Measurements from ENCODE around the gene PPP1R12B.

Gene PPP1R12B

DNA sequence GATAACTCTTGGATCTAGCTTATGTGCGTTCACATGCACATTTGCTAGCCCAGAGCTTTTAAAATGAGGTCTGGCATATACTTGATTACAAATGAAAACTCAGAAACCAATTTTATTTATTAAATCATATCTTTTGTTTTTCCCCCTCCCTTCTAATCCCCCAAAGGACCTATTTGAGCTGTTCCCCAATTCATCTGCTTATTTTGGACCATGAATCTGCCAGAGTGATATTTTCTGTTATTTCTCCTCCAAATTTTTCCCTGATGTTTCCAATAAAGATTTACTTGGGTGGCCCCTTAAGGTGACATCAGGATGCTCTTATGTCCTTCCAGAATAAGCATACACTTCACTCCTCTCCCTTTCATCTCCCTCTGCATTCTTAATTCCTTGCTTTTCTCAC, 238.4 kb downstream of the PPP1R12B start:
- Histone ChIP-seq H3K4me3 (ENCODE audit: low read depth, low read length) (no peak overlapping the region), H3K79me2 (no peaks in the 10 kb centered on the region), H3K9me3 (ENCODE audit: control insufficient read depth, low read length) (no peaks in the 10 kb centered on the region), H3K4me1 (peaks cover 36% of the 10 kb centered on the region), H3K9ac (no peak overlapping the region), H2AFZ (no peak overlapping the region), H3K27me3 (ENCODE audit: control insufficient read depth, insufficient read depth, low read length) (no peaks in the 10 kb centered on the region), H3K27ac (peak overlapping the region; percentile 61), H3K36me3 (ENCODE audit: control insufficient read depth, insufficient read depth, low read length) (no peaks in the 10 kb centered on the region), H3K4me2 (ENCODE audit: low read length) (no peak overlapping the region)
- TF ChIP-seq, protein P1, sequence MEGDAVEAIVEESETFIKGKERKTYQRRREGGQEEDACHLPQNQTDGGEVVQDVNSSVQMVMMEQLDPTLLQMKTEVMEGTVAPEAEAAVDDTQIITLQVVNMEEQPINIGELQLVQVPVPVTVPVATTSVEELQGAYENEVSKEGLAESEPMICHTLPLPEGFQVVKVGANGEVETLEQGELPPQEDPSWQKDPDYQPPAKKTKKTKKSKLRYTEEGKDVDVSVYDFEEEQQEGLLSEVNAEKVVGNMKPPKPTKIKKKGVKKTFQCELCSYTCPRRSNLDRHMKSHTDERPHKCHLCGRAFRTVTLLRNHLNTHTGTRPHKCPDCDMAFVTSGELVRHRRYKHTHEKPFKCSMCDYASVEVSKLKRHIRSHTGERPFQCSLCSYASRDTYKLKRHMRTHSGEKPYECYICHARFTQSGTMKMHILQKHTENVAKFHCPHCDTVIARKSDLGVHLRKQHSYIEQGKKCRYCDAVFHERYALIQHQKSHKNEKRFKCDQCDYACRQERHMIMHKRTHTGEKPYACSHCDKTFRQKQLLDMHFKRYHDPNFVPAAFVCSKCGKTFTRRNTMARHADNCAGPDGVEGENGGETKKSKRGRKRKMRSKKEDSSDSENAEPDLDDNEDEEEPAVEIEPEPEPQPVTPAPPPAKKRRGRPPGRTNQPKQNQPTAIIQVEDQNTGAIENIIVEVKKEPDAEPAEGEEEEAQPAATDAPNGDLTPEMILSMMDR (IDR thresholded peaks at IDR 0.05) = no peak

DNA sequence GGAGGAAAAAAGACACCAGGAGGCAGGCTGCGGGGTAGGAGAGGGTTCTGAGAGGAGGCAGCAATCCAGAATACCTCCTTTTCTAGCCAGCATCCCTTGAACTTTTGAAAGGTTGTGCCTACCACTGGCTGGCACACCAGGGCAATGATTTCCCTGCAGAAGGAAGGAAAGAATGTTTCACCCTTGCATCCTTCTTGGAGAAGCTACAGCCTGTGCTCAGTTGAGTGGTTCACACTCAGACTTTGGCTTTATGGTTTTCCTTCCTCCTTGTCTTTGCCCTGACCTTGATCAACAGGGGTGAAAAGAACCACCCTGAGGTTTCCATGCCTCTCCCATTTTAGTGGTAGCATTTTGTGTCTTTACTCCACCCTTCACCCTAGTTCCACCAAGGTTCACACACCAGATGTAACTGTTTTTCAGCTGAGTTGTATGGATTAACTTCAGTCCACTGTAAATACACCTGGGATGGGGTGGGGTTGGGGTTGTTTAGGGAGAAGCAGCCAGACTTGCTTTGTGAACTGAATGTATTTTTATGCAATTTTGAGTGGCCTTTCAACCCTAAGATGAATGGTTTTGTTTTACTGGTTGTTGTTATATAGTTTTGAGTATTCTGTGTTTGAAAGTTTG, 239.5 kb downstream of the PPP1R12B start:
- Histone ChIP-seq H3K9ac (no peak overlapping the region), H3K27me3 (ENCODE audit: control insufficient read depth, insufficient read depth, low read length) (no peaks in the 10 kb centered on the region), H3K36me3 (ENCODE audit: control insufficient read depth, insufficient read depth, low read length) (no peaks in the 10 kb centered on the region), H3K9me3 (ENCODE audit: control insufficient read depth, low read length) (no peaks in the 10 kb centered on the region), H3K79me2 (no peaks in the 10 kb centered on the region), H3K4me3 (ENCODE audit: low read depth, low read length) (no peak overlapping the region), H2AFZ (no peak overlapping the region), H3K27ac (peak overlapping the region; percentile 84), H3K4me2 (ENCODE audit: low read length) (peak overlapping the region; percentile 26), H3K4me1 (peaks cover 36% of the 10 kb centered on the region)
- TF ChIP-seq, protein P1 (IDR thresholded peaks at IDR 0.05) = no peak

DNA sequence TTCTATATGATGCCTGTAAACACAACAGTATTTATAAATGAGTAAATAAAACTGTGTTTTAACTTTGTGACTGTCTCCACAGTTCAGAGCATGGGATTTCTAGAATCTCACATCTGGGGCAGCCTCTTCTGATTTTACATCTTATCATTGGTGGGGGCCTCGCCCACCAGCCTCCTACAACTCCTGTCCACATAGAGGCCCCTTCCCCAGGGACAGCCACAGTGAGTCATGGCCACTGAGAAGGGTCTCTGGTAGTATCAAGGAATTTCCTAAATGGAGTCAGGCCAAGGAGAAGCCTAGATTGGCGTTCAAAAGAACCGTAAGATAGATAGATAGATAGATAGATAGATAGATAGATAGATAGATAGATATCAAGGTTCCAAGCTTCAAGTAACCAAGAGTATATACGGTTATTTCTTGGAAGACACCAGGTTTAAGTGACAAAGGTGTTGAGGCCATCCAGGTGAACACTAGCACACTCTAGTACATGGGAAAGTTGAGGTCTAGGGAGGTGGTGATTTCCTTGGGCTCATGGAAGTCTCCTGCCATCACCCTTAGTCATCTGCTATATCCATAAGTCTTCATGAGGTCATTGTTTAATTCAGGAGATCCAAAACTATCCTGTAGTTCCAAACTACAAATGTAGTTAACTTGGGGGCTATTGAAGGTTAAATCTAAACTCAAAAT, 240.1 kb downstream of the PPP1R12B start:
- Histone ChIP-seq H3K4me2 (ENCODE audit: low read length) (peak overlapping the region; percentile 52), H2AFZ (no peak overlapping the region), H3K4me3 (ENCODE audit: low read depth, low read length) (no peak overlapping the region), H3K9me3 (ENCODE audit: control insufficient read depth, low read length) (no peaks in the 10 kb centered on the region), H3K27me3 (ENCODE audit: control insufficient read depth, insufficient read depth, low read length) (no peaks in the 10 kb centered on the region), H3K79me2 (no peaks in the 10 kb centered on the region), H3K27ac (peak overlapping the region; percentile 84), H3K4me1 (peaks cover 36% of the 10 kb centered on the region), H3K36me3 (ENCODE audit: control insufficient read depth, insufficient read depth, low read length) (no peaks in the 10 kb centered on the region), H3K9ac (no peak overlapping the region)
- TF ChIP-seq, protein P1 (IDR thresholded peaks at IDR 0.05) = no peak

DNA sequence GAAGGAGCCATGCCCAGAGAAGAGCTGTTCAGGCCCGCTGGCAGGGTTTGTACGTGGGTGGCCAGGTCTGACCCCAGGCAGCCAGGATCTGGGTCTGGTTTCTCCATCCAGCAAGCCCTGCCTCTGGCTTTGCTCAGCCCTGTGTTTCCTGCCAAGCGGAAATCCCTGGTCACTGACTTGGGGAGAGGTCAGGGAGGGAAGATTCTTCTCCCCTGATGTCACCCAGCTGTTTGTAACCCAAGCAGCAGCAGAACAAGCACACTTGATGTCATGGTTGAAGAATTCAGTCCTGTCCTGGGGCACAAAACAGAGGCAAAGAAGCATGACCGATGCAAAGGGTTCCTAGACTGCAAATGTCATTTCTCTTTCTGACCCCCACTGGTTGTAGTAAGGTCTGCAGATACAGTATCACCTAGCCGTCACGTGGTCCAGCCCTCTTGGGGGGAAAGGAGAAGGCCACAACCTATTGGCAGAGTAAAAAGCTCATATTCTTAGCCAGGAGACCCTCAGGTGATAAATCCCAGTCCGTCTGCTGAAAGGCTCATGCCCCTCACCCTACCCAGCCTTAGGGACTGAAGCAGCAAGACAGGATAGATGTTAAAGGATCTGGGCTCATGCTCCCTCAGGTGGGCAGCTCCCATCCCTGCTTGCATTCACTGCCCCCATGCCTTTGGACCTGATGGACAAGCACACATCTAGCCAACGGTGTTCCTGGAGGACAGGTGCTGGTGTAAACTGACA, 240.9 kb downstream of the PPP1R12B start:
- H3K9ac ChIP-seq = no peak overlapping the region
- peaks cover 36% of the 10 kb centered on the region for H3K4me1 ChIP-seq
- TF ChIP-seq, protein P1 (IDR thresholded peaks at IDR 0.05) = no peak

More for the DNA sequence above, 240.9 kb downstream of the PPP1R12B start:
- no peaks in the 10 kb centered on the region for H3K27me3 ChIP-seq (ENCODE audit: control insufficient read depth, insufficient read depth, low read length)
- no peak overlapping the region for H2AFZ ChIP-seq
- no peak overlapping the region for H3K4me3 ChIP-seq (ENCODE audit: low read depth, low read length)
- no peaks in the 10 kb centered on the region for H3K9me3 ChIP-seq (ENCODE audit: control insufficient read depth, low read length)
- peak overlapping the region; percentile 84 for H3K27ac ChIP-seq
- H3K79me2 ChIP-seq = no peaks in the 10 kb centered on the region
- H3K36me3 ChIP-seq (ENCODE audit: control insufficient read depth, insufficient read depth, low read length) = no peaks in the 10 kb centered on the region
- peak overlapping the region; percentile 52 for H3K4me2 ChIP-seq (ENCODE audit: low read length)

Data from parathyroid adenoma (tissue), 2 donors.